Thyroid gland (tissue), 4 donors: Measurements from ENCODE around the gene SEMA6A.

Experiments used
- POLR2A ChIP-seq, 2 donors: fragments of 450-650 bp; IDR thresholded peaks; one replicate each; pipeline ENCODE4 v1.6.1; 2017; ENCODE audit warnings: antibody characterized with exemption in 2 of 2, mild to moderate bottlenecking in 2 of 2, moderate library complexity in 1 of 2
- TF ChIP-seq, protein P1 (sequence below), 6 experiments: fragments of 200-600 bp in 3 of 6; fragments of 450-650 bp in 3 of 6; sonication (generic) in 3 of 6; IDR thresholded peaks; one replicate each; pipeline ENCODE4 v1.5.1; 2016 to 2019; ENCODE audit warnings: antibody characterized with exemption in 6 of 6, mild to moderate bottlenecking in 2 of 6, inconsistent platforms in 1 of 6, moderate library complexity in 1 of 6

DNA sequence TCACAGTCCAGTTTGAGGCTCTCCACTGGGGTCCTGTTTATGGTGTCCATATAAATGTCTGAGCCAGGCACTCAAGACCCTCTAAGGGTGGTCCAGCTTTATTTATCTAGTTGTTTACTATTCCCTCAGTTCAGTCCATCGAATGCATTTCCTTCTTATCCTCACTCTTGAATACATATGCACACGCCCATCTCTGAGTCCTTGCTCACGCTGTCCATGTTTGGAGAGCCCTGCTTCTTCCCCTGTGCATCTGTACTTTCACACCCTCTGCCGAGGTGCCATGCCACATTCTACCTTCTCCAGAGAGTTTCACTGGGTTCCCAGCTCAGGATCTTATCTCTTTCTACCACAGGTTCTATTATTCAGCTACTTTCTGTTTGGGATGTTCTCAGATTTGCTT, 30.2 kb upstream of the SEMA6A start:
- no peak for TF ChIP-seq POLR2A (IDR thresholded peaks at IDR 0.05)
- TF ChIP-seq, protein P1, sequence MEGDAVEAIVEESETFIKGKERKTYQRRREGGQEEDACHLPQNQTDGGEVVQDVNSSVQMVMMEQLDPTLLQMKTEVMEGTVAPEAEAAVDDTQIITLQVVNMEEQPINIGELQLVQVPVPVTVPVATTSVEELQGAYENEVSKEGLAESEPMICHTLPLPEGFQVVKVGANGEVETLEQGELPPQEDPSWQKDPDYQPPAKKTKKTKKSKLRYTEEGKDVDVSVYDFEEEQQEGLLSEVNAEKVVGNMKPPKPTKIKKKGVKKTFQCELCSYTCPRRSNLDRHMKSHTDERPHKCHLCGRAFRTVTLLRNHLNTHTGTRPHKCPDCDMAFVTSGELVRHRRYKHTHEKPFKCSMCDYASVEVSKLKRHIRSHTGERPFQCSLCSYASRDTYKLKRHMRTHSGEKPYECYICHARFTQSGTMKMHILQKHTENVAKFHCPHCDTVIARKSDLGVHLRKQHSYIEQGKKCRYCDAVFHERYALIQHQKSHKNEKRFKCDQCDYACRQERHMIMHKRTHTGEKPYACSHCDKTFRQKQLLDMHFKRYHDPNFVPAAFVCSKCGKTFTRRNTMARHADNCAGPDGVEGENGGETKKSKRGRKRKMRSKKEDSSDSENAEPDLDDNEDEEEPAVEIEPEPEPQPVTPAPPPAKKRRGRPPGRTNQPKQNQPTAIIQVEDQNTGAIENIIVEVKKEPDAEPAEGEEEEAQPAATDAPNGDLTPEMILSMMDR (IDR thresholded peaks at IDR 0.05): no peak
